ENCODE data around the gene KHK.

KHK gene

DNA sequence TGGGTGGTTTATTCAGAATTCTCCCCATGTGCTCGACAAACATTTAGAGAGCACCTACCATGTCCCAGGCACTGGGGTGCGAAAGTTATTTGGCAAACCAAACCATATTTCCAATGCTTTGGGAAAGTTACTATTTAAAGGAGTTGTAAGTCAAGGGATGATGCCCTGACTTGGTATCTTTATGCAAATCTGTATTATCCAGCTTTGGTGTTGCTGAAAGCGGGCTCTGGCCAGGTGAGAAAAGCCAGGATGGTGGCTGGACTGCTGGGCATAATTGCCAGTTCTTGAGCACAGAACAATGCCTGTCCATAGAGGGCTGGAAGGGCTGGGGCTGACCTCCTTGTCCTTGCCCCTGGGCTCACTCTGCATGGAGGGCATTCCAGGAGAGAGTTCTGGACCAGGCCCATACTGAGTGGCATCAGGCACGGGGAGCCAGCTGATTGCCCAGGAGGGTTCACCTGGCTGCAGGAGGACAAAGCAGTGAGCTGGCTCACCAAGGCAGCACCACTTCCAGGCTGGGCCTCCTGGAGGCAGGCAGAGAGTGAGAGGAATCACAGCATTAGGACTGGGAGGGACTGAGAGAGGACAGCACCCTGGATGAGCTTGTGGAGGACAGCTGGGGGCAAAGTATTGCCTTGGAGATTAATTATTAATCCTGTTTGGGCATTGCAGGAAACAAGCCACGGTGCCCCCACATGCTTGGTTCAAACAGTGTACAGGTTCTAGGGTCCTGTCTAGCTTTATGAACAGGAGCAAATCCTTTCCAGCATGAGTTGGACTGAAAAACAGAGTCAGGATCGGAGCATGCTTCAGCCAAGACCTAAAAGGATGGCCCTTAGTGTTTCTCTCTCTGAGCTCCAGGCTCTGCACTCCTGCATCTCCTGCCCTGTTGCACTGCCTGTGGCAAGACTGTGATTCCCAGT lies 7.1 kb downstream of the KHK start:
- DNase-seq (ENCODE audit: low read depth): no peak
- H3K4me3 ChIP-seq (ENCODE audit: low read depth, low read length): no peak overlapping the region
- TF ChIP-seq, protein P1, sequence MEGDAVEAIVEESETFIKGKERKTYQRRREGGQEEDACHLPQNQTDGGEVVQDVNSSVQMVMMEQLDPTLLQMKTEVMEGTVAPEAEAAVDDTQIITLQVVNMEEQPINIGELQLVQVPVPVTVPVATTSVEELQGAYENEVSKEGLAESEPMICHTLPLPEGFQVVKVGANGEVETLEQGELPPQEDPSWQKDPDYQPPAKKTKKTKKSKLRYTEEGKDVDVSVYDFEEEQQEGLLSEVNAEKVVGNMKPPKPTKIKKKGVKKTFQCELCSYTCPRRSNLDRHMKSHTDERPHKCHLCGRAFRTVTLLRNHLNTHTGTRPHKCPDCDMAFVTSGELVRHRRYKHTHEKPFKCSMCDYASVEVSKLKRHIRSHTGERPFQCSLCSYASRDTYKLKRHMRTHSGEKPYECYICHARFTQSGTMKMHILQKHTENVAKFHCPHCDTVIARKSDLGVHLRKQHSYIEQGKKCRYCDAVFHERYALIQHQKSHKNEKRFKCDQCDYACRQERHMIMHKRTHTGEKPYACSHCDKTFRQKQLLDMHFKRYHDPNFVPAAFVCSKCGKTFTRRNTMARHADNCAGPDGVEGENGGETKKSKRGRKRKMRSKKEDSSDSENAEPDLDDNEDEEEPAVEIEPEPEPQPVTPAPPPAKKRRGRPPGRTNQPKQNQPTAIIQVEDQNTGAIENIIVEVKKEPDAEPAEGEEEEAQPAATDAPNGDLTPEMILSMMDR (IDR thresholded peaks at IDR 0.05; ENCODE audit: control insufficient read depth, extremely low read depth, insufficient read depth): no peak

DNA sequence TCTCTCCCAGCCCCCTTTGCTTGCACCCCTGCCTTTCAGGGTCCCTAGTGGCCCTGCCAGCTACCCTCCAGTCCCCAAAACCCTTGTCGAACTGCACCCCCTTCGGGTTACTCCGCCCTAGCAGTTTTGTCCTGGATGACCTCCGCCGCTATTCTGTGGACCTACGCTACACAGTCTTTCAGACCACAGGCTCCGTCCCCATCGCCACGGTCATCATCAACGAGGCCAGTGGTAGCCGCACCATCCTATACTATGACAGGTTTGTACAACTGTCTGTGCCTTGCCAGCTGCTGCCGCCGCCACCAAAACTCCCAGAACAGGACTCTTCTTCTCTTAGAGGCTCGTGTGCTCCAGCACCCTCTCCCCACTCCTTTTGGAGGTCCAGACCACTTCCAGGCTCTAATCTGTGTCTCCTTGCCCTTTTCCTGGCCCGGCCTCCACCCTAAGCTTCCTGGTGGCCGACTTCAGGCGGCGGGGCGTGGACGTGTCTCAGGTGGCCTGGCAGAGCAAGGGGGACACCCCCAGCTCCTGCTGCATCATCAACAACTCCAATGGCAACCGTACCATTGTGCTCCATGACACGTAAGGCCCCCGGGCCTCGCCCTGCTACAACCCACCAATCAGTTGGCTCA lies 7.9 kb downstream of the KHK start:
- no peak overlapping the region for H3K4me3 ChIP-seq (ENCODE audit: low read depth, low read length)
- TF ChIP-seq, protein P1 (IDR thresholded peaks at IDR 0.05; ENCODE audit: control insufficient read depth, extremely low read depth, insufficient read depth): no peak
- DNase-seq (ENCODE audit: low read depth): no peak

DNA sequence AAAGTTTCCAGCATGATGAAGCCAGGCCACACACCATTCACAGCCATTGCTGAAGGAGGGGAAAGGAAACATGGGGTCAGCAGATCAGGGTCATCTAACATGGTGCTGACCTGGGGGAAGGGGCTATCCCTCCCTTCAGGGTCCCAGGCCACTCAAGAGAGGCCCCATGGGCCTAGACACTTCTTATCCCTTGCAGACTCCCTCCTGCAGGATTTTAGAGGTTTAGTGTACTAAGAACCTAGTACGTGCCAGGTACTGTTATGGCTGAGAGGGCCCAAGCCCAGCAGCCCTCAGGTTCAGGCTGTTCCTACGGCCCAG lies 8.8 kb downstream of the KHK start:
- no peak overlapping the region for H3K4me3 ChIP-seq (ENCODE audit: low read depth, low read length)
- TF ChIP-seq, protein P1 (IDR thresholded peaks at IDR 0.05; ENCODE audit: control insufficient read depth, extremely low read depth, insufficient read depth): no peak
- DNase-seq (ENCODE audit: low read depth): no peak

DNA sequence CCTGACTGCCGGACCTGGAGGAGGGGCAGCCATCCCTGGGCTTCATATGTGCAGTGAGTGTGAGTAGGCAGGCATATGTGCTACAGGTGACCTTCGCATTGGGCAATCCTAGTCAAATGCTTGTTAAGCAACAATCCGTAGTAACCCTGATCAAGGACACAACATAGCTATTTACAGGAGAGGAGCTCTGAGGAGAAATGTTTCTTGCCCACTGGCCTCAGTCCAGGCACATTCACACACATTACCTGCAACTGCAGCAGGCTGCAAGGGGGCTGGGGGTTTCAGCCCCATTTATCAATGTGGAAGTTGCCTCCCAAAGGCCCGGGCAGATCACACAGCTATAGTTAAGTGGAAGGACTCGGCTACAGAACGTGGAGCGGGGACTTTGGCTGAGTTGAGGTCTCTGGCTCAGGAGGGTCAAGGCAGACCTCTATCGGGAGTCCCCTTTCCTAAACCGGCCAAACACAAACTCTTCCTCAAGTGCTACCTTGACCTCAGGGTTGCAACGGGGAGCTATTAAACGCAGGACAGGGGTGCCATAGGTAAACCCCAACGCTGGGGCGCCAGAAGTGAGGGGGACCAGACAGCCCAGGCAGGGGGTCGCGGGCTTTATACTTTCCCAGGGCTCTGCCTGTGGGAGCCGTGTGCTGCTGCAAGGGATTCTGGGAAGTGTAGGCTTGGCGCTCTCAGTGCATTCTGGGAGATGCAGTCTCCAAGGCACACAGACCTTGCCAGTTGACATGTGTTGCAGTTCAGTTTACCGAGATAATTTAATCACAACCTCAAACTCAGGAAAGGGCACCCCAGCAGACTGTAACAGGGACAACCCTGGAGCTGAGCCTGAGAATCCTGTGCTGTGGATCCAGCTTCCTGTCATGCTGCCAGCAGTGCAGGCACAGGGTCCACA lies 9.4 kb downstream of the KHK start:
- no peak for DNase-seq (ENCODE audit: low read depth)
- no peak overlapping the region for H3K4me3 ChIP-seq (ENCODE audit: low read depth, low read length)
- TF ChIP-seq, protein P1 (IDR thresholded peaks at IDR 0.05; ENCODE audit: control insufficient read depth, extremely low read depth, insufficient read depth): no peak

DNA sequence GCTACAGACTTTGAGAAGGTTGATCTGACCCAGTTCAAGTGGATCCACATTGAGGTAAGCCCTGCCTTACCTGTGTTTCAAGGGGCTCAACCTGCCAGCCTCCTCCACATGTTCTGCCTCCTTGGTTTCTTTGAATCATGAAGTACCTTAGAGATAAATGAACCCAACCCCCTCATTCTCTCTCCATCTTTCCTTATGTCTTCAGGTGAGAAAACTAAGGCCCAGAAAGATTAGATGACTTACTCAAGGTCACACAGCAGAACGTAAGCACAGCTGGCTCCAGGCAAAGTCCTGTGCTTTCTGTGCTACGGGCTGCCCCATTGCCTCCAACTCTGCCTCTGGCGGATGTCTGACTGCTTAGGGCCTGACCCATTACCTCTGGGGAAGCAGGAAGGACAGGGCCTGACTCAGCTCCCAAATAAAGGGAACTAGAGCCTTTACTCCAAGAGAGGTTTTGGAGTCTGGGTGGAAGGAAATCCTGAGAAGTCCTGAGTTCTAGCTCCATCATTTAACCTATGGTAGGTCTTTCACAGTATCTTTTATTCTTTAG lies 10.3 kb downstream of the KHK start:
- TF ChIP-seq, protein P1 (IDR thresholded peaks at IDR 0.05; ENCODE audit: control insufficient read depth, extremely low read depth, insufficient read depth): no peak
- no peak overlapping the region for H3K4me3 ChIP-seq (ENCODE audit: low read depth, low read length)
- DNase-seq (ENCODE audit: low read depth): no peak

DNA sequence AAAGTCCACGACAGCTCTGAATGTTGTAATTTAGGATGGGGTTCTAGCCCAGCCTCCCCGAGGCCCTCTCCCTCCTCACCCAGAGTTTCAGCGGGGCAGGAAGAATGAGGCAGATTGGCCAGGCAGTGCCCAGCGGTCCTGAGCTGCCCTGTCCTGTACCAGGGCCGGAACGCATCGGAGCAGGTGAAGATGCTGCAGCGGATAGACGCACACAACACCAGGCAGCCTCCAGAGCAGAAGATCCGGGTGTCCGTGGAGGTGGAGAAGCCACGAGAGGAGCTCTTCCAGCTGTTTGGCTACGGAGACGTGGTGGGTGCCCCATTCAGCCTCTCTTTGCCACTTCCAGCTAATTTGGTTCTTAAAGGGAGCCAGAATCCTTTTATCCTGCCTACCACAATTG lies 10.8 kb downstream of the KHK start:
- TF ChIP-seq, protein P1 (IDR thresholded peaks at IDR 0.05; ENCODE audit: control insufficient read depth, extremely low read depth, insufficient read depth): no peak
- DNase-seq (ENCODE audit: low read depth): no peak
- H3K4me3 ChIP-seq (ENCODE audit: low read depth, low read length): no peak overlapping the region
